SK-N-SH (cell line): Measurements from ENCODE around the gene SH2B2. TPM values are rescaled to one million over a fixed set of nuclear protein-coding genes. Genes with fewer than 3 reads are reported as not detected.
A peak's percentile ranks its signal among the peaks of the same experiment; 100 is the strongest.

Source experiments
- CTCF ChIA-PET: fragments of 300-600, 350-600 bp; formaldehyde crosslinking; extraction: SDS; loops from one replicate; lab custom pipeline; 2021; lab: Yijun Ruan, JAX
- POLR2A ChIA-PET: fragments of 350-600 bp; sonication (Branson Sonifier 250); formaldehyde crosslinking; extraction: SDS; loops from one replicate; lab custom pipeline; 2020; ENCODE audit warnings: antibody characterized with exemption, inconsistent platforms; lab: Yijun Ruan, JAX
- DNase-seq: peaks from one replicate; pipeline ENCODE4 v3.0.0; 2012
- H2AFZ ChIP-seq: fragments of 200-600 bp; sonication (generic); 2 replicates; pipeline ENCODE4 v1.8.1; 2016; ENCODE audit warnings: antibody characterized with exemption, mild to moderate bottlenecking, low read depth
- H3F3A ChIP-seq: fragments of 200-600 bp; sonication (generic); replicated peaks from 2 replicates; pipeline ENCODE3; 2016; ENCODE audit warnings: antibody characterized with exemption, mild to moderate bottlenecking; ENCODE audit not compliant: insufficient read depth
- H3K27ac ChIP-seq, 2 experiments: fragments of 200-500 bp in 1 of 2; fragments of 200-600 bp in 1 of 2; sonication (Bioruptor generic) in 1 of 2; sonication (generic), shearing (Covaris generic) in 1 of 2; 2 replicates each; pipeline versions ENCODE4 v1.5.1 to v1.6.1; 2014 to 2016; ENCODE audit warnings: low read depth in 2 of 2, inconsistent platforms in 1 of 2, low read length in 1 of 2, mild to moderate bottlenecking in 1 of 2, mixed read lengths in 1 of 2
- H3K27me3 ChIP-seq: fragments of 200-600 bp; sonication (generic), shearing (Covaris generic); 2 replicates; pipeline ENCODE4 v1.6.1; 2016; ENCODE audit warnings: mixed run types; ENCODE audit not compliant: insufficient read depth
- H3K36me3 ChIP-seq, 2 experiments: fragments of 200-500 bp in 1 of 2; fragments of 200-600 bp in 1 of 2; sonication (Bioruptor generic) in 1 of 2; sonication (generic) in 1 of 2; replicated peaks in 1 of 2; 2 replicates each; pipeline versions ENCODE3 to v1.5.1; 2014 to 2016; ENCODE audit warnings: low read length in 1 of 2, mild to moderate bottlenecking in 1 of 2; ENCODE audit not compliant: insufficient read depth in 2 of 2, control insufficient read depth in 1 of 2
- H3K4me1 ChIP-seq, 2 experiments: fragments of 200-500 bp in 1 of 2; fragments of 200-600 bp in 1 of 2; sonication (Bioruptor generic) in 1 of 2; sonication (generic), shearing (Covaris generic) in 1 of 2; 2 replicates each; pipeline versions ENCODE4 v1.5.1 to v1.6.1; 2014 to 2016; ENCODE audit warnings: low read depth in 1 of 2, low read length in 1 of 2, mixed run types in 1 of 2; ENCODE audit not compliant: insufficient read depth in 2 of 2, control insufficient read depth in 1 of 2
- H3K4me2 ChIP-seq: fragments of 200-600 bp; sonication (generic), shearing (Covaris generic); 2 replicates; pipeline ENCODE4 v1.6.1; 2017; ENCODE audit warnings: mixed run types
- H3K4me3 ChIP-seq, 2 experiments: fragments of 200-500 bp in 1 of 2; fragments of 200-600 bp in 1 of 2; sonication (Bioruptor generic) in 1 of 2; sonication (generic), shearing (Covaris generic) in 1 of 2; 2 replicates each; pipeline versions ENCODE4 v1.5.1 to v1.8.1; 2014 to 2016; ENCODE audit warnings: low read depth in 2 of 2, inconsistent platforms in 1 of 2, low read length in 1 of 2, mild to moderate bottlenecking in 1 of 2, mixed read lengths in 1 of 2, moderate library complexity in 1 of 2
- H3K79me2 ChIP-seq: fragments of 200-600 bp; sonication (generic); 2 replicates; pipeline ENCODE4 v1.8.1; 2017; ENCODE audit warnings: mild to moderate bottlenecking; ENCODE audit not compliant: insufficient read depth
- H3K9ac ChIP-seq: fragments of 200-600 bp; sonication (generic); 2 replicates; pipeline ENCODE4 v1.6.1; 2017; ENCODE audit warnings: mixed run types
- H3K9me2 ChIP-seq: fragments of 200-600 bp; sonication (generic); 2 replicates; pipeline ENCODE4 v1.6.1; 2017; ENCODE audit warnings: mixed run types
- H3K9me3 ChIP-seq: fragments of 200-600 bp; sonication (generic); 2 replicates; pipeline ENCODE4 v1.6.1; 2017; ENCODE audit warnings: mixed run types, mild to moderate bottlenecking, moderate library complexity
- H4K20me1 ChIP-seq: fragments of 200-600 bp; sonication (generic); 2 replicates; pipeline ENCODE4 v1.6.1; 2017; ENCODE audit warnings: mild to moderate bottlenecking, mixed run types; ENCODE audit not compliant: insufficient read depth
- EP300 ChIP-seq, 2 experiments: IDR thresholded peaks; 2 replicates each; pipeline versions ENCODE4 v1.4.0 to v1.6.1; 2012; ENCODE audit warnings: borderline replicate concordance in 1 of 2, low read depth in 1 of 2, low read length in 1 of 2
- EZH2phosphoT487 ChIP-seq: fragments of 200-600 bp; sonication (generic); IDR thresholded peaks from 2 replicates; pipeline ENCODE4 v1.6.1; 2017; ENCODE audit warnings: low read depth, mixed run types, mild to moderate bottlenecking, antibody characterized with exemption, moderate library complexity, borderline replicate concordance
- GABPA ChIP-seq: IDR thresholded peaks from 2 replicates; pipeline ENCODE4 v1.4.0; 2012; ENCODE audit warnings: low read depth, mild to moderate bottlenecking
- GATA2 ChIP-seq: sonication (generic); formaldehyde crosslinking; IDR thresholded peaks from 2 replicates; pipeline ENCODE4 v1.5.0; 2020; ENCODE audit warnings: mild to moderate bottlenecking, missing genetic modification reagents
- JUND ChIP-seq: IDR thresholded peaks from 2 replicates; pipeline ENCODE4 v1.4.0; 2012
- MEF2A ChIP-seq: IDR thresholded peaks from 2 replicates; pipeline ENCODE4 v1.4.0; 2012; ENCODE audit warnings: low read depth, borderline replicate concordance
- POLR2AphosphoS5 ChIP-seq: IDR thresholded peaks from 2 replicates; pipeline ENCODE4 v1.6.1; 2012; ENCODE audit warnings: low read depth, low read length
- RCOR1 ChIP-seq: fragments of 150-350 bp; IDR thresholded peaks from 2 replicates; pipeline ENCODE4 v1.6.1; 2017; ENCODE audit warnings: antibody characterized with exemption, low read length
- RFX5 ChIP-seq: IDR thresholded peaks from 2 replicates; pipeline ENCODE4 v1.6.1; 2012; ENCODE audit warnings: mild to moderate bottlenecking, improper control_type of control experiment, low read length
- SIN3A ChIP-seq: IDR thresholded peaks from 2 replicates; pipeline ENCODE4 v1.6.1; 2012; ENCODE audit warnings: low read depth, mild to moderate bottlenecking, low read length, moderate library complexity, borderline replicate concordance
- WGBS: methylation state at CpG from one replicate; pipeline ENCODE4 v1.1.6; 2017; ENCODE audit warnings: low lambda C conversion rate; 5-methylcytosine and 5-hydroxymethylcytosine counted together
- polyA plus RNA-seq, 3 experiments: library from polyadenylated mRNA; depleted of rRNA; stranded (reverse); fragments of >200 nt; gene quantifications; 2 replicates each; pipeline ENCODE4 v1.2.3, GENCODE V29; 2012
- TF ChIP-seq, protein P1 (sequence below): fragments of 150-350 bp; IDR thresholded peaks from 2 replicates; pipeline ENCODE4 v1.6.1; 2016; ENCODE audit warnings: mild to moderate bottlenecking, low read depth, low read length
- TF ChIP-seq, protein P2 (sequence below): IDR thresholded peaks from 2 replicates; pipeline ENCODE4; 2012

The SH2B2 gene
- polyA plus RNA-seq, 1 of the 3 experiments (the other 2 are of a cell fraction): 4.7 TPM

DNA sequence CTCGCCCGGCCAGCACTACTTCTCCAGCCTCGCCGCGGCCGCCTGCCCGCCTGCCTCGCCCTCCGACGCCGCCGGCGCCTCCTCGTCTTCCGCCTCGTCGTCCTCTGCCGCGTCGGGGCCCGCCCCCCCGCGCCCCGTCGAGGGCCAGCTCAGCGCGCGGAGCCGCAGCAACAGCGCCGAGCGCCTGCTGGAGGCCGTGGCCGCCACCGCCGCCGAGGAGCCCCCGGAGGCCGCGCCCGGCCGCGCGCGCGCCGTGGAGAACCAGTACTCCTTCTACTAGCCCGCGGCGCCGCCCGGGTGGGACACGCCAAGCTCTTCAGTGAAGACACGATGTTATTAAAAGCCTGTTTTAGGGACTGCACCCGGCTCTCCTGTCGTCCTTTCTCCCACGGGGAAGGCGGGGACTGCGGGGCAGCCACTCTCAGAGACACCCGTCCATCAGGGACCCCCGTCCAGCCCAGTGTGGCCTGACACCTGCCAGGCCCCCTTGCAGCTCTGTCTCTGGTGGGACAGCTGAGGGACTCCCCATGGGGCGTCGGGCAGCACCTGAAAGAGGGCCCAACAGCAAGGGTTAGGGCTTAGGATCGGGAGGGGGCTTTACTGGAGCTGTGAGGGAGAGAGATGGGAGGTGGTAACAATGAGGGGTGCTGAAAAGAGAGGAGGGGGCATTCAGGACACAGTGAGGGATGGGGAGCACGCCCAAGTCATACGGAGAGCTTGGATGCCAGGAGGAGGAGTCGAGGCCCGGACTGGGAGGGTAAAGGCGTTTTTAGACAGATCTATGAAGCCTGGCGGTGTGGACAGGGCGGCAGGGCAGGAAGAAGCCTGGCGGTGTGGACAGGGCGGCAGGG is 34.9 kb downstream of the SH2B2 start:
- H3K4me3 ChIP-seq: no peak overlapping the region
- no peaks in the 10 kb centered on the region for H3K36me3 ChIP-seq
- DNase-seq: peak; percentile 46
- H3K9ac ChIP-seq: no peak overlapping the region
- ChIA-PET CTCF (interaction anchor here (0.8 to 2.7 kb wide), 3 partner anchors 31 to 70 kb away, joined by 3 to 12 read pairs (median 3); no protein-coding TSS in a partner anchor), POLR2A (no interaction called here)
- no peak overlapping the region for H3K27ac ChIP-seq
- no peak overlapping the region for H3K4me2 ChIP-seq
- H3K9me3 ChIP-seq: no peaks in the 10 kb centered on the region
- TF ChIP-seq, protein P1, sequence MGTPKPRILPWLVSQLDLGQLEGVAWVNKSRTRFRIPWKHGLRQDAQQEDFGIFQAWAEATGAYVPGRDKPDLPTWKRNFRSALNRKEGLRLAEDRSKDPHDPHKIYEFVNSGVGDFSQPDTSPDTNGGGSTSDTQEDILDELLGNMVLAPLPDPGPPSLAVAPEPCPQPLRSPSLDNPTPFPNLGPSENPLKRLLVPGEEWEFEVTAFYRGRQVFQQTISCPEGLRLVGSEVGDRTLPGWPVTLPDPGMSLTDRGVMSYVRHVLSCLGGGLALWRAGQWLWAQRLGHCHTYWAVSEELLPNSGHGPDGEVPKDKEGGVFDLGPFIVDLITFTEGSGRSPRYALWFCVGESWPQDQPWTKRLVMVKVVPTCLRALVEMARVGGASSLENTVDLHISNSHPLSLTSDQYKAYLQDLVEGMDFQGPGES: no peak
- TF ChIP-seq POLR2AphosphoS5: no peak
- TF ChIP-seq GATA2 (CRISPR knock-in tag): no peak
- TF ChIP-seq, protein P2, sequence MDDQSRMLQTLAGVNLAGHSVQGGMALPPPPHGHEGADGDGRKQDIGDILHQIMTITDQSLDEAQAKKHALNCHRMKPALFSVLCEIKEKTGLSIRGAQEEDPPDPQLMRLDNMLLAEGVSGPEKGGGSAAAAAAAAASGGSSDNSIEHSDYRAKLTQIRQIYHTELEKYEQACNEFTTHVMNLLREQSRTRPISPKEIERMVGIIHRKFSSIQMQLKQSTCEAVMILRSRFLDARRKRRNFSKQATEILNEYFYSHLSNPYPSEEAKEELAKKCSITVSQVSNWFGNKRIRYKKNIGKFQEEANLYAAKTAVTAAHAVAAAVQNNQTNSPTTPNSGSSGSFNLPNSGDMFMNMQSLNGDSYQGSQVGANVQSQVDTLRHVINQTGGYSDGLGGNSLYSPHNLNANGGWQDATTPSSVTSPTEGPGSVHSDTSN: no peak
- no peak for TF ChIP-seq EZH2phosphoT487
- no peaks in the 10 kb centered on the region for H3K79me2 ChIP-seq
- no peaks in the 10 kb centered on the region for H3K9me2 ChIP-seq
- H2AFZ ChIP-seq: no peak overlapping the region
- H3F3A ChIP-seq: peaks cover 3% of the 10 kb centered on the region
- H4K20me1 ChIP-seq: no peaks in the 10 kb centered on the region
- H3K27me3 ChIP-seq: no peaks in the 10 kb centered on the region
- H3K4me1 ChIP-seq: peaks cover 0 to 4% of the 10 kb centered on the region in 2 experiments; a peak in 1 of 4 replicates
- WGBS: 93% methylated on average over 73 of the region's 73 CpGs

DNA sequence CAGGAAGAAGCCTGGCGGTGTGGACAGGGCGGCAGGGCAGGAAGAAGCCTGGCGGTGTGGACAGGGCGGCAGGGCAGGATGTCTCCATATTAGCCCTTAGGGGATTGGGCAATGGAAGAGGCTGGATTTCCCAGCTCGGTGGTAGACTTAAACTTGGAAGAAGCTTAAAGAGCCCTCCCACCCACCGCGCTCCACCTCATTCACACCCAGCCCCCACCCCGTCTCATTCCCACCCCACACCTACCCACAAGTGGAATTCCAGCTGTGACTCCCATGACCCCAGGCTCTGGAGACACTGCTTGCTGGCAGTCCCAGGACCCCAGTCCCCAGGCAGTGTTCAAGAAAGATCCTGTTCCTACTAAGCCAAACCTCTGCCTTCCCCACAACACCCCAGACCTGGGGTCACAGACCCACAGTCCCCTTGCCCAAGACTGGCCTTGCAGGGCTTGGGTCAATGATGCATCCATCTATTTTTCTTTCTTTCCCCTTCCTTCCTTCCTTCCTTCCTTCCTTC is 35.6 kb downstream of the SH2B2 start:
- no peaks in the 10 kb centered on the region for H3K9me2 ChIP-seq
- peak; percentile 35 for DNase-seq
- H3K27ac ChIP-seq: no peak overlapping the region
- no peak overlapping the region for H3K4me2 ChIP-seq
- no peak overlapping the region for H3K9ac ChIP-seq
- no peak overlapping the region for H3K4me3 ChIP-seq
- 79% methylated on average over 8 of the region's 8 CpGs for WGBS
- CTCF ChIA-PET: interaction anchor here (0.9 to 2.7 kb wide), 2 partner anchors 32 to 69 kb away, joined by 3 to 12 read pairs; no protein-coding TSS in a partner anchor
- no peaks in the 10 kb centered on the region for H4K20me1 ChIP-seq
- peaks cover 3% of the 10 kb centered on the region for H3F3A ChIP-seq
- TF ChIP-seq RFX5 (no peak), MEF2A (no peak), EP300 (IDR thresholded peaks at IDR 0.05; ENCODE audit: borderline replicate concordance in 1 of 2, low read depth in 1 of 2, low read length in 1 of 2) (no peak), JUND (no peak), GABPA (no peak), RCOR1 (no peak), SIN3A (no peak)
- TF ChIP-seq, protein P2: no peak
- H3K79me2 ChIP-seq: no peaks in the 10 kb centered on the region
- no peaks in the 10 kb centered on the region for H3K27me3 ChIP-seq
- H2AFZ ChIP-seq: no peak overlapping the region
- peaks cover 0 to 4% of the 10 kb centered on the region in 2 experiments; a peak in 1 of 4 replicates for H3K4me1 ChIP-seq
- POLR2A ChIA-PET: no interaction called here
- no peaks in the 10 kb centered on the region for H3K36me3 ChIP-seq
- H3K9me3 ChIP-seq: no peaks in the 10 kb centered on the region
